ENCODE data around the gene PSMD1.

DNA sequence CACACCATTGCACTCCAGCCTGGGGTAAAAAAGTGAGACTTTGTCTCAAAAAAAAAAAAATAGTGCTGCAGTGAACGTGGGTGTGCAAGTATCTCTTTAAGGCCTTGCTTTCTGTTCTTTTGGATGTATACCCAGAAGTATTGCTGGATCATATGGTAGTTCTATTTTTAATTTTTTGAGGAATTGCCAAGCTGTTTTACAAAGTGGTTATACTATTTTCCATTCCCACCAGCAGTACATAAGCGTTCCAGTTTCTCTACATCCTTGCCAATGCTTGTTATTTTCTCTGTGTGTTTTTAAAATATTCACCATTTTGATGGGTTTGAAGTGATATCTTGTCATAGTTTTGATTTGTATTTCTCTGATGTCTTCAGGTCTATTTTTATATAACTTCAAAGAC, 154.8 kb downstream of the PSMD1 start:
- TF ChIP-seq ZFP3 (CRISPR knock-in tag; IDR thresholded peaks at IDR 0.05) (no peak), ZNF565 (CRISPR knock-in tag; conservative IDR thresholded peaks at IDR 0.05; ENCODE audit: low read depth) (no peak), ISL1 (CRISPR knock-in tag; IDR thresholded peaks at IDR 0.05) (no peak), ZC3H10 (CRISPR knock-in tag; IDR thresholded peaks at IDR 0.05) (no peak), RARB (CRISPR knock-in tag; IDR thresholded peaks at IDR 0.05) (no peak), PATZ1 (CRISPR knock-in tag; IDR thresholded peaks at IDR 0.05; ENCODE audit: borderline replicate concordance) (no peak), SNAI2 (CRISPR knock-in tag; IDR thresholded peaks at IDR 0.05) (no peak), ZNF8 (CRISPR knock-in tag; IDR thresholded peaks at IDR 0.05) (no peak), GLIS3 (CRISPR knock-in tag; IDR thresholded peaks at IDR 0.05) (no peak), ZFP30 (CRISPR knock-in tag; IDR thresholded peaks at IDR 0.05) (no peak)
- TF ChIP-seq, protein P1, sequence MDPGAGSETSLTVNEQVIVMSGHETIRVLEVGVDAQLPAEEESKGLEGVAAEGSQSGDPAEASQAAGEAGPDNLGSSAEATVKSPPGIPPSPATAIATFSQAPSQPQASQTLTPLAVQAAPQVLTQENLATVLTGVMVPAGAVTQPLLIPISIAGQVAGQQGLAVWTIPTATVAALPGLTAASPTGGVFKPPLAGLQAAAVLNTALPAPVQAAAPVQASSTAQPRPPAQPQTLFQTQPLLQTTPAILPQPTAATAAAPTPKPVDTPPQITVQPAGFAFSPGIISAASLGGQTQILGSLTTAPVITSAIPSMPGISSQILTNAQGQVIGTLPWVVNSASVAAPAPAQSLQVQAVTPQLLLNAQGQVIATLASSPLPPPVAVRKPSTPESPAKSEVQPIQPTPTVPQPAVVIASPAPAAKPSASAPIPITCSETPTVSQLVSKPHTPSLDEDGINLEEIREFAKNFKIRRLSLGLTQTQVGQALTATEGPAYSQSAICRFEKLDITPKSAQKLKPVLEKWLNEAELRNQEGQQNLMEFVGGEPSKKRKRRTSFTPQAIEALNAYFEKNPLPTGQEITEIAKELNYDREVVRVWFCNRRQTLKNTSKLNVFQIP (CRISPR knock-in tag; IDR thresholded peaks at IDR 0.05; ENCODE audit: borderline replicate concordance, low read depth) = no peak
- TF ChIP-seq, protein P2, sequence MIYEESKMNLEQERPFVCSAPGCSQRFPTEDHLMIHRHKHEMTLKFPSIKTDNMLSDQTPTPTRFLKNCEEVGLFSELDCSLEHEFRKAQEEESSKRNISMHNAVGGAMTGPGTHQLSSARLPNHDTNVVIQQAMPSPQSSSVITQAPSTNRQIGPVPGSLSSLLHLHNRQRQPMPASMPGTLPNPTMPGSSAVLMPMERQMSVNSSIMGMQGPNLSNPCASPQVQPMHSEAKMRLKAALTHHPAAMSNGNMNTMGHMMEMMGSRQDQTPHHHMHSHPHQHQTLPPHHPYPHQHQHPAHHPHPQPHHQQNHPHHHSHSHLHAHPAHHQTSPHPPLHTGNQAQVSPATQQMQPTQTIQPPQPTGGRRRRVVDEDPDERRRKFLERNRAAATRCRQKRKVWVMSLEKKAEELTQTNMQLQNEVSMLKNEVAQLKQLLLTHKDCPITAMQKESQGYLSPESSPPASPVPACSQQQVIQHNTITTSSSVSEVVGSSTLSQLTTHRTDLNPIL (CRISPR knock-in tag; IDR thresholded peaks at IDR 0.05; ENCODE audit: low read depth) = no peak
